HEK293 (cell line): Measurements from ENCODE around the gene NUAK1.

ENCODE experiments used
- CTCF ChIA-PET: fragments of 350-600 bp; formaldehyde crosslinking; extraction: SDS; loops from one replicate; lab custom pipeline; 2021; ENCODE audit warnings: antibody characterized with exemption; lab: Yijun Ruan, JAX
- POLR2A ChIA-PET: fragments of 300-600 bp; formaldehyde crosslinking; extraction: SDS; loops from one replicate; lab custom pipeline; 2020; ENCODE audit warnings: antibody characterized with exemption, inconsistent platforms; lab: Yijun Ruan, JAX
- H3K27ac ChIP-seq: fragments of 200-500 bp; sonication (Bioruptor generic); 2 replicates; pipeline ENCODE4 v1.5.1; 2014; ENCODE audit warnings: low read depth, low read length, control low read depth, inconsistent platforms; ENCODE audit errors: extremely low read depth
- H3K36me3 ChIP-seq, 2 experiments: fragments of 200-500 bp in 1 of 2; sonication (Bioruptor generic) in 1 of 2; 1 replicate in 1 of 2; 2 replicates in 1 of 2; pipeline ENCODE4 v1.5.1; 2014 to 2017; ENCODE audit warnings: inconsistent platforms in 2 of 2, low read length in 2 of 2; ENCODE audit not compliant: control insufficient read depth in 2 of 2, insufficient read depth in 1 of 2
- H3K4me1 ChIP-seq: fragments of 200-500 bp; sonication (Bioruptor generic); 2 replicates; pipeline ENCODE4 v1.5.1; 2014; ENCODE audit warnings: mild to moderate bottlenecking, low read length, inconsistent platforms; ENCODE audit not compliant: control insufficient read depth, insufficient read depth
- H3K4me3 ChIP-seq: 2 replicates; pipeline ENCODE4 v1.5.1; 2011; ENCODE audit warnings: low read depth, mild to moderate bottlenecking, control low read depth, low read length, moderate library complexity
- H3K9me3 ChIP-seq: fragments of 200-500 bp; sonication (Bioruptor generic); 2 replicates; pipeline ENCODE4 v1.5.1; 2014; ENCODE audit warnings: low read depth, low read length, inconsistent platforms; ENCODE audit not compliant: control insufficient read depth, insufficient read depth
- BCL11B ChIP-seq: fragments of 450-650 bp; formaldehyde crosslinking; IDR thresholded peaks from 2 replicates; pipeline ENCODE4 v1.5.1; 2016; ENCODE audit warnings: low read depth, missing biosample characterization, missing genetic modification characterization
- KLF10 ChIP-seq: fragments of 450-650 bp; IDR thresholded peaks from 2 replicates; pipeline ENCODE4 v1.5.1; 2018; ENCODE audit warnings: missing biosample characterization, mild to moderate bottlenecking, missing genetic modification characterization
- KLF8 ChIP-seq: fragments of 450-650 bp; formaldehyde crosslinking; IDR thresholded peaks from 2 replicates; pipeline ENCODE4 v1.5.1; 2016; ENCODE audit warnings: missing biosample characterization, missing genetic modification characterization
- OSR2 ChIP-seq: fragments of 450-650 bp; formaldehyde crosslinking; IDR thresholded peaks from 2 replicates; pipeline ENCODE4 v1.5.1; 2016; ENCODE audit warnings: missing biosample characterization, missing genetic modification characterization
- WT1 ChIP-seq: fragments of 450-650 bp; formaldehyde crosslinking; IDR thresholded peaks from 2 replicates; pipeline ENCODE4 v1.5.1; 2016; ENCODE audit warnings: missing biosample characterization, missing genetic modification characterization
- YY2 ChIP-seq: fragments of 450-650 bp; formaldehyde crosslinking; IDR thresholded peaks from 2 replicates; pipeline ENCODE4 v1.5.1; 2016; ENCODE audit warnings: missing biosample characterization, missing genetic modification characterization
- ZBTB26 ChIP-seq: fragments of 450-650 bp; formaldehyde crosslinking; optimal IDR thresholded peaks from 2 replicates; pipeline ENCODE3; 2016; ENCODE audit warnings: missing biosample characterization, mild to moderate bottlenecking, missing genetic modification characterization
- ZBTB48 ChIP-seq: fragments of 450-650 bp; formaldehyde crosslinking; IDR thresholded peaks from 2 replicates; pipeline ENCODE4 v1.5.1; 2016; ENCODE audit warnings: missing biosample characterization, missing genetic modification characterization
- ZFP41 ChIP-seq: fragments of 450-650 bp; formaldehyde crosslinking; IDR thresholded peaks from 2 replicates; pipeline ENCODE4 v1.5.1; 2016; ENCODE audit warnings: missing biosample characterization, missing genetic modification characterization, borderline replicate concordance
- ZNF121 ChIP-seq: fragments of 450-650 bp; formaldehyde crosslinking; IDR thresholded peaks from 2 replicates; pipeline ENCODE4 v1.5.1; 2016; ENCODE audit warnings: missing biosample characterization, missing genetic modification characterization
- ZNF174 ChIP-seq: fragments of 450-650 bp; formaldehyde crosslinking; IDR thresholded peaks from 2 replicates; pipeline ENCODE4 v1.5.0; 2017; ENCODE audit warnings: missing biosample characterization, mild to moderate bottlenecking, missing genetic modification characterization
- ZNF23 ChIP-seq: fragments of 450-650 bp; formaldehyde crosslinking; IDR thresholded peaks from 2 replicates; pipeline ENCODE4 v1.5.1; 2016; ENCODE audit warnings: missing biosample characterization, missing genetic modification characterization, borderline replicate concordance
- ZNF24 ChIP-seq: fragments of 450-650 bp; formaldehyde crosslinking; IDR thresholded peaks from 2 replicates; pipeline ENCODE4 v1.5.1; 2016; ENCODE audit warnings: missing biosample characterization, missing genetic modification characterization
- ZNF274 ChIP-seq, 2 experiments: fragments of 200-500 bp in 1 of 2; fragments of 450-650 bp in 1 of 2; sonication (Bioruptor generic) in 1 of 2; formaldehyde crosslinking in 1 of 2; IDR thresholded peaks; 2 replicates each; pipeline versions ENCODE4 v1.5.1 to v1.6.1; 2014 to 2016; ENCODE audit warnings: borderline replicate concordance in 1 of 2, inconsistent platforms in 1 of 2, low read length in 1 of 2, missing biosample characterization in 1 of 2, missing genetic modification characterization in 1 of 2
- ZNF341 ChIP-seq: fragments of 450-650 bp; formaldehyde crosslinking; IDR thresholded peaks from 2 replicates; pipeline ENCODE4; 2016; ENCODE audit warnings: low read depth, missing biosample characterization, missing genetic modification characterization
- ZNF354C ChIP-seq: fragments of 450-650 bp; formaldehyde crosslinking; IDR thresholded peaks from 2 replicates; pipeline ENCODE4 v1.5.1; 2016; ENCODE audit warnings: missing biosample characterization, missing genetic modification characterization, low read depth, borderline replicate concordance
- ZNF501 ChIP-seq: fragments of 450-650 bp; formaldehyde crosslinking; IDR thresholded peaks from 2 replicates; pipeline ENCODE4 v1.5.1; 2016; ENCODE audit warnings: missing biosample characterization, missing genetic modification characterization
- ZNF529 ChIP-seq: fragments of 450-650 bp; formaldehyde crosslinking; IDR thresholded peaks from 2 replicates; pipeline ENCODE4 v1.5.1; 2017; ENCODE audit warnings: missing genetic modification characterization, missing biosample characterization; ENCODE audit not compliant: insufficient replicate concordance
- ZNF558 ChIP-seq: fragments of 450-650 bp; formaldehyde crosslinking; IDR thresholded peaks from 2 replicates; pipeline ENCODE4 v1.5.1; 2016; ENCODE audit warnings: missing biosample characterization, missing genetic modification characterization
- ZNF624 ChIP-seq: fragments of 450-650 bp; formaldehyde crosslinking; IDR thresholded peaks from 2 replicates; pipeline ENCODE4 v1.5.1; 2017; ENCODE audit warnings: missing biosample characterization, missing genetic modification characterization
- ZNF626 ChIP-seq: fragments of 450-650 bp; sonication (Bioruptor Pico); formaldehyde crosslinking; IDR thresholded peaks from 2 replicates; pipeline ENCODE4 v1.5.1; 2018; ENCODE audit warnings: missing biosample characterization, missing genetic modification characterization, inconsistent platforms
- ZNF660 ChIP-seq: fragments of 450-650 bp; IDR thresholded peaks from 2 replicates; pipeline ENCODE4 v1.5.1; 2018; ENCODE audit warnings: missing biosample characterization, mild to moderate bottlenecking, missing genetic modification characterization
- ZNF791 ChIP-seq: fragments of 450-650 bp; formaldehyde crosslinking; IDR thresholded peaks from 2 replicates; pipeline ENCODE4 v1.5.1; 2016; ENCODE audit warnings: missing biosample characterization, missing genetic modification characterization
- TF ChIP-seq, protein P1 (sequence below): fragments of 450-650 bp; formaldehyde crosslinking; IDR thresholded peaks from 2 replicates; pipeline ENCODE4 v1.5.1; 2017; ENCODE audit warnings: missing biosample characterization, missing genetic modification characterization
- TF ChIP-seq, protein P2 (sequence below): fragments of 450-650 bp; formaldehyde crosslinking; IDR thresholded peaks from 2 replicates; pipeline ENCODE4 v1.5.1; 2016; ENCODE audit warnings: missing biosample characterization, missing genetic modification characterization, low read depth
- TF ChIP-seq, protein P3 (sequence below): fragments of 450-650 bp; formaldehyde crosslinking; IDR thresholded peaks from 2 replicates; pipeline ENCODE4 v1.5.1; 2016; ENCODE audit warnings: missing biosample characterization, missing genetic modification characterization, borderline replicate concordance
- TF ChIP-seq, protein P4 (sequence below): fragments of 450-650 bp; formaldehyde crosslinking; IDR thresholded peaks from 2 replicates; pipeline ENCODE4 v1.5.1; 2016; ENCODE audit warnings: missing biosample characterization, missing genetic modification characterization

The NUAK1 gene

DNA sequence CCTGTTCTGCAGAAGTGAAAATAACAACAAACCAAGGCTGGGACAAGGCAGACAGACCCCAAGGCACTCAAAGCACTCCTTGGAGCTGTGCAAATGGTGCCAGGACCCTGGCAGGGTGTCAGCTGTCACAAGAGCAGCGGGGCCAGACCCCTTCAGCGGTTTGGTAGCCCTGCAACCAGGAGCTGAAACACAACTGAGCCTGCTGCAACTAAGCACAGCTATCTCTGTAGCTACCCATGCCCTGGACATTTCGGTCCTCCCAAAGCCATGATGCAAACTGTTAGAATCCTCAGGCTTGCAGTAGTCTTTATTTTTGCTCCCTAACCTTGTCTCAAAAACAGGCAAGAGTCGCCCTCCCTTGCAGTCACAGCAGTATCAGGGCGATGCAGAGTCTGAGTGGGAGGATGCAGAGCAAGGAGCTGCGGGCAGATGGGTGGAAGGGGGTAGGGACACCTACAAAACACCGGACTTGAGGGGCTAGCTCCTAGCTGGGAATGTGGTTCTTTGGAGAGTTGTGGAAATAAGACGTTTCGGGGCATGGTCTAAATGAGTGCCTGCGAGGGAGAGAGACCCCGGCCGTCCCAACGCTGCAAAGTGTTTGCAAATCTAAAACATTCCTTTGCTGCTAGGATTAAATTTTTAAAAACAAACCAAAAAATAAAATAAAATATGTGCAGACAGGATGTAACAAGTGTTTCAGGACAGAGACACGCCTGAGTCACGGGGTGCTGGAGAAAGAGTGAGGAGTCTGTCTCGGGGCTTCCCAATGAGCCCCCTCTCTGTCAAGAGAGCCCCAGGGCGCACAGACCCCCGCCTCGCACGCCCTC is 1.0 kb downstream of the NUAK1 start:
- POLR2A ChIA-PET: interaction anchor here (2.1 to 2.2 kb wide), 2 partner anchors 11 to 86 kb away, joined by 6 to 15 read pairs; no protein-coding TSS in a partner anchor
- H3K4me3 ChIP-seq: peak overlapping the region; percentile 84
- CTCF ChIA-PET: interaction anchor here (0.5 to 6.2 kb wide), 23 partner anchors 8 to 718 kb away, joined by 3 to 55 read pairs (median 6); no protein-coding TSS in a partner anchor
- TF ChIP-seq, protein P1, sequence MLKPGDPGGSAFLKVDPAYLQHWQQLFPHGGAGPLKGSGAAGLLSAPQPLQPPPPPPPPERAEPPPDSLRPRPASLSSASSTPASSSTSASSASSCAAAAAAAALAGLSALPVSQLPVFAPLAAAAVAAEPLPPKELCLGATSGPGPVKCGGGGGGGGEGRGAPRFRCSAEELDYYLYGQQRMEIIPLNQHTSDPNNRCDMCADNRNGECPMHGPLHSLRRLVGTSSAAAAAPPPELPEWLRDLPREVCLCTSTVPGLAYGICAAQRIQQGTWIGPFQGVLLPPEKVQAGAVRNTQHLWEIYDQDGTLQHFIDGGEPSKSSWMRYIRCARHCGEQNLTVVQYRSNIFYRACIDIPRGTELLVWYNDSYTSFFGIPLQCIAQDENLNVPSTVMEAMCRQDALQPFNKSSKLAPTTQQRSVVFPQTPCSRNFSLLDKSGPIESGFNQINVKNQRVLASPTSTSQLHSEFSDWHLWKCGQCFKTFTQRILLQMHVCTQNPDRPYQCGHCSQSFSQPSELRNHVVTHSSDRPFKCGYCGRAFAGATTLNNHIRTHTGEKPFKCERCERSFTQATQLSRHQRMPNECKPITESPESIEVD: no peak
- TF ChIP-seq ZNF626: no peak
- no peak for TF ChIP-seq ZNF274 (IDR thresholded peaks at IDR 0.05; ENCODE audit: low read length)
- no peak for TF ChIP-seq ZNF274 (tag by site-specific recombination; IDR thresholded peaks at IDR 0.05; ENCODE audit: borderline replicate concordance)
- no peak for TF ChIP-seq YY2 (tag by site-specific recombination)
- TF ChIP-seq ZBTB48 (tag by site-specific recombination): peak; percentile 59
- no peak for TF ChIP-seq KLF8
- TF ChIP-seq ZNF791: no peak
- TF ChIP-seq ZNF529 (tag by site-specific recombination): no peak
- TF ChIP-seq ZNF24 (tag by site-specific recombination): no peak
- TF ChIP-seq, protein P2, sequence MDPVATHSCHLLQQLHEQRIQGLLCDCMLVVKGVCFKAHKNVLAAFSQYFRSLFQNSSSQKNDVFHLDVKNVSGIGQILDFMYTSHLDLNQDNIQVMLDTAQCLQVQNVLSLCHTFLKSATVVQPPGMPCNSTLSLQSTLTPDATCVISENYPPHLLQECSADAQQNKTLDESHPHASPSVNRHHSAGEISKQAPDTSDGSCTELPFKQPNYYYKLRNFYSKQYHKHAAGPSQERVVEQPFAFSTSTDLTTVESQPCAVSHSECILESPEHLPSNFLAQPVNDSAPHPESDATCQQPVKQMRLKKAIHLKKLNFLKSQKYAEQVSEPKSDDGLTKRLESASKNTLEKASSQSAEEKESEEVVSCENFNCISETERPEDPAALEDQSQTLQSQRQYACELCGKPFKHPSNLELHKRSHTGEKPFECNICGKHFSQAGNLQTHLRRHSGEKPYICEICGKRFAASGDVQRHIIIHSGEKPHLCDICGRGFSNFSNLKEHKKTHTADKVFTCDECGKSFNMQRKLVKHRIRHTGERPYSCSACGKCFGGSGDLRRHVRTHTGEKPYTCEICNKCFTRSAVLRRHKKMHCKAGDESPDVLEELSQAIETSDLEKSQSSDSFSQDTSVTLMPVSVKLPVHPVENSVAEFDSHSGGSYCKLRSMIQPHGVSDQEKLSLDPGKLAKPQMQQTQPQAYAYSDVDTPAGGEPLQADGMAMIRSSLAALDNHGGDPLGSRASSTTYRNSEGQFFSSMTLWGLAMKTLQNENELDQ (tag by site-specific recombination): no peak
- TF ChIP-seq ZNF660 (tag by site-specific recombination): no peak
- no peak for TF ChIP-seq ZNF558 (tag by site-specific recombination)
- TF ChIP-seq ZNF354C: no peak
- TF ChIP-seq, protein P3, sequence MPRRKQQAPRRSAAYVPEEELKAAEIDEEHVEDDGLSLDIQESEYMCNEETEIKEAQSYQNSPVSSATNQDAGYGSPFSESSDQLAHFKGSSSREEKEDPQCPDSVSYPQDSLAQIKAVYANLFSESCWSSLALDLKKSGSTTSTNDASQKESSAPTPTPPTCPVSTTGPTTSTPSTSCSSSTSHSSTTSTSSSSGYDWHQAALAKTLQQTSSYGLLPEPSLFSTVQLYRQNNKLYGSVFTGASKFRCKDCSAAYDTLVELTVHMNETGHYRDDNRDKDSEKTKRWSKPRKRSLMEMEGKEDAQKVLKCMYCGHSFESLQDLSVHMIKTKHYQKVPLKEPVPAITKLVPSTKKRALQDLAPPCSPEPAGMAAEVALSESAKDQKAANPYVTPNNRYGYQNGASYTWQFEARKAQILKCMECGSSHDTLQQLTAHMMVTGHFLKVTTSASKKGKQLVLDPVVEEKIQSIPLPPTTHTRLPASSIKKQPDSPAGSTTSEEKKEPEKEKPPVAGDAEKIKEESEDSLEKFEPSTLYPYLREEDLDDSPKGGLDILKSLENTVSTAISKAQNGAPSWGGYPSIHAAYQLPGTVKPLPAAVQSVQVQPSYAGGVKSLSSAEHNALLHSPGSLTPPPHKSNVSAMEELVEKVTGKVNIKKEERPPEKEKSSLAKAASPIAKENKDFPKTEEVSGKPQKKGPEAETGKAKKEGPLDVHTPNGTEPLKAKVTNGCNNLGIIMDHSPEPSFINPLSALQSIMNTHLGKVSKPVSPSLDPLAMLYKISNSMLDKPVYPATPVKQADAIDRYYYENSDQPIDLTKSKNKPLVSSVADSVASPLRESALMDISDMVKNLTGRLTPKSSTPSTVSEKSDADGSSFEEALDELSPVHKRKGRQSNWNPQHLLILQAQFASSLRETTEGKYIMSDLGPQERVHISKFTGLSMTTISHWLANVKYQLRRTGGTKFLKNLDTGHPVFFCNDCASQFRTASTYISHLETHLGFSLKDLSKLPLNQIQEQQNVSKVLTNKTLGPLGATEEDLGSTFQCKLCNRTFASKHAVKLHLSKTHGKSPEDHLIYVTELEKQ (tag by site-specific recombination): no peak
- TF ChIP-seq ZNF501: no peak
- TF ChIP-seq ZBTB26: no peak
- TF ChIP-seq ZNF624 (tag by site-specific recombination): no peak
- TF ChIP-seq ZNF121 (tag by site-specific recombination): peak; percentile 99
- TF ChIP-seq ZNF174 (tag by site-specific recombination): no peak
- TF ChIP-seq, protein P4, sequence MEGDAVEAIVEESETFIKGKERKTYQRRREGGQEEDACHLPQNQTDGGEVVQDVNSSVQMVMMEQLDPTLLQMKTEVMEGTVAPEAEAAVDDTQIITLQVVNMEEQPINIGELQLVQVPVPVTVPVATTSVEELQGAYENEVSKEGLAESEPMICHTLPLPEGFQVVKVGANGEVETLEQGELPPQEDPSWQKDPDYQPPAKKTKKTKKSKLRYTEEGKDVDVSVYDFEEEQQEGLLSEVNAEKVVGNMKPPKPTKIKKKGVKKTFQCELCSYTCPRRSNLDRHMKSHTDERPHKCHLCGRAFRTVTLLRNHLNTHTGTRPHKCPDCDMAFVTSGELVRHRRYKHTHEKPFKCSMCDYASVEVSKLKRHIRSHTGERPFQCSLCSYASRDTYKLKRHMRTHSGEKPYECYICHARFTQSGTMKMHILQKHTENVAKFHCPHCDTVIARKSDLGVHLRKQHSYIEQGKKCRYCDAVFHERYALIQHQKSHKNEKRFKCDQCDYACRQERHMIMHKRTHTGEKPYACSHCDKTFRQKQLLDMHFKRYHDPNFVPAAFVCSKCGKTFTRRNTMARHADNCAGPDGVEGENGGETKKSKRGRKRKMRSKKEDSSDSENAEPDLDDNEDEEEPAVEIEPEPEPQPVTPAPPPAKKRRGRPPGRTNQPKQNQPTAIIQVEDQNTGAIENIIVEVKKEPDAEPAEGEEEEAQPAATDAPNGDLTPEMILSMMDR (tag by site-specific recombination): no peak
- no peak for TF ChIP-seq ZNF341
- no peak for TF ChIP-seq ZFP41
- TF ChIP-seq OSR2: no peak
- no peak for TF ChIP-seq KLF10 (tag by site-specific recombination)
- no peak for TF ChIP-seq ZNF23
- TF ChIP-seq WT1: no peak
- TF ChIP-seq BCL11B (tag by site-specific recombination): no peak

More for the DNA sequence above, 1.0 kb downstream of the NUAK1 start:
- no peaks in the 10 kb centered on the region for H3K9me3 ChIP-seq
- H3K4me1 ChIP-seq: peaks cover 22% of the 10 kb centered on the region
- peak overlapping the region; percentile 98; the same call in 1 of the 2 replicates for H3K27ac ChIP-seq
- no peaks in the 10 kb centered on the region for H3K36me3 ChIP-seq
